Activated CD8-positive, alpha-beta memory T cell treated with anti-CD3 and anti-CD28 coated beads, Interleukin-2, amount 50 U/mL, for 1 hour (primary cell): ENCODE results near the gene CATSPERZ.

Source experiments
- DNase-seq: peaks from one replicate; pipeline ENCODE4 v3.0.0-alpha.2; 2020; ENCODE audit errors: extremely low read depth

Gene CATSPERZ

DNA sequence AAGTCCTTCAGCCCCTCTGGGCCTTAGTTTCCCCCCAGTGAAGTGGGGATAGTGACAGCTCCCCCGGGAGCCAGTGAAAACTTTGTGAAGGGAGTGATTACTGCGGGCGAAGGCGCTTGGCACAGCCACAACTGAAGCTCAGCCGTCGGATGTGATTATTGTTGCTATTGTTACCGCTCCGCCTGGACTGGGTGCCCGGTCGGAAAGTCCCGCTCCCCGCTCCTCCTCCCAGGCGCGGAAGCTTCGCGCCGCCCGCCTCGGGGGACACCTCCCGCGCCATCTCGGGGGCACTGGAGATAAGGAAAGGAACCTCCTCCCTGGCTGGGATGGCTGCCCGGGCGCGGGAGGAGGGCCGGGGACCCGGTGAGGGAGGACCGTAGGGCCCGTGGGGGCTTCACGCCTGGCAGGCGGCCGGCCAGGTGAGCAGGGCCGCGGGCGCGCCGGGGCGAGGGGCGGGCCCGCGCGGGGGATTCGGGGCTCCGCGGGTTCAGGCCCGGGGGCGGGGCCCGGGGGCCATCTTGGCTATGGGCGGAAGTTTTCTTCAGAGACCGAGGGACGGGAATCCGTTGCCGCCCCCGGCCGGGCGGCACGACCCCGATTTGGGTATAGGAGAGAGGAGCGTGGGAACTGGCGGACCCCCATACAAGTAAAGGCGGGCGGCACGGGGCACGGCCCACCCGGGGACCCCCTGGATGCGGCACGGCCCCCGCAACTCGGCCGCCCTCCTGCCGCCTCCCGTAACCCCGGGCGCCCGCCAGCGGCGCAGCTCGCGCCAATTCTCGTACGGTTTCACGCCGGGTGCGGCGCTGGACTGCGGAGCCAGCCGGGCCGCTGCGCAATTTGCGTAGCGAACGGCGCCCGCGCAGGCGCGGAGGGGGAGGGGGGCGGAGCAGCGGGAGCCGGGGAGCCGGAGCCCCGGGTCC lies 14.9 kb upstream of the CATSPERZ start, which contains the start of gene GPR137:
TSS of gene GPR137 (plus strand) at position 887 of the 923 bp plus-strand sequence. CDS start 677 bp downstream, outside the sequence.
- peak; percentile 50 for DNase-seq

DNA sequence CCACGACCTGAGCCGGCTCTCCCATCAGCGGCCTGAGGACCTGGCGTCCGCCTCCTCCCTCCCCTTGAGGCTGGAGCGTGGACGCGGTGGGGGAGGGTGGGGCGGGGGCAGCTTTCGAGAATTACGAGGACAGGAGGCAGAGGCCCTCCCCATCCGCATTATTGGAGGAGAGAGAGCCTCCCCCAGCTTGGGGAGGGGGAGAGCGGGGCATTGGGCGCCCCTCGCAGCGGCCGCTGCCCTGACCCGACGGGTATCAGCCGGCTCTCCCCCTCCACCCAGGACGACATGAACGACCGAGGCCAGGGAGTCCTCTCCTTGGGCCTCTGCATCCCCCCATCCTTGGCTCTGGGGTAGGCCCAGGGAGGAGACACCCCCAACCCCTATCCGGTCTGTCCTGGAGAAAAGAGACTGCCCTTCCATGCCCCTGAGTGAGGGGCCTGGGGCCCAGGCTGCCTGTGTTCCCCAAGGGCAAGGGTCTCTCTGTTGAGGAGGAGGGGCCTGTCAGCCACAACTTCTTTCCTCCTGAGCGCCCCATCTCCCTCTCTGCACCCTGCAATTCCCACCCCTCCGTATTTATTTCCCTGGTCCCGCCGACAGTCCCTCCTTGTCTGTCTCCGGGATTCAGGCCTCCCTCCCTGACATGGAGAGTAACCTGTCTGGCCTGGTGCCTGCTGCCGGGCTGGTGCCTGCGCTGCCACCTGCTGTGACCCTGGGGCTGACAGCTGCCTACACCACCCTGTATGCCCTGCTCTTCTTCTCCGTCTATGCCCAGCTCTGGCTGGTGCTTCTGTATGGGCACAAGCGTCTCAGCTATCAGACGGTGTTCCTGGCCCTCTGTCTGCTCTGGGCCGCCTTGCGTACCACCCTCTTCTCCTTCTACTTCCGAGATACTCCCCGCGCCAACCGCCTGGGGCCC lies 14.0 kb upstream of the CATSPERZ start:
- DNase-seq: no peak

DNA sequence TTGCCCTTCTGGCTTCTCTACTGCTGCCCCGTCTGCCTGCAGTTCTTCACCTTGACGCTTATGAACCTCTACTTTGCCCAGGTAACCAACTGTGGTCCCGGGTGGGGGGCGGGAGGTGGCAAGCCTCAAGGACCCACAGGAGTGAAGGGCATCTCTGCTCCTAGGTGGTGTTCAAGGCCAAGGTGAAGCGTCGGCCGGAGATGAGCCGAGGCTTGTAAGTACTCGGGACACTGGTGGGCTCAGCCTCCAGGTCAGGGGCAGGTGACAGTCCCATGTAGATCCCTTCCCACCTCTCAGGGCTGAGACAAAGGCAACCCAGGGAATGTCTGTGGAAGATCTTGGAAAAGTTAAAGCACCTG lies 13.4 kb upstream of the CATSPERZ start:
- no peak for DNase-seq

DNA sequence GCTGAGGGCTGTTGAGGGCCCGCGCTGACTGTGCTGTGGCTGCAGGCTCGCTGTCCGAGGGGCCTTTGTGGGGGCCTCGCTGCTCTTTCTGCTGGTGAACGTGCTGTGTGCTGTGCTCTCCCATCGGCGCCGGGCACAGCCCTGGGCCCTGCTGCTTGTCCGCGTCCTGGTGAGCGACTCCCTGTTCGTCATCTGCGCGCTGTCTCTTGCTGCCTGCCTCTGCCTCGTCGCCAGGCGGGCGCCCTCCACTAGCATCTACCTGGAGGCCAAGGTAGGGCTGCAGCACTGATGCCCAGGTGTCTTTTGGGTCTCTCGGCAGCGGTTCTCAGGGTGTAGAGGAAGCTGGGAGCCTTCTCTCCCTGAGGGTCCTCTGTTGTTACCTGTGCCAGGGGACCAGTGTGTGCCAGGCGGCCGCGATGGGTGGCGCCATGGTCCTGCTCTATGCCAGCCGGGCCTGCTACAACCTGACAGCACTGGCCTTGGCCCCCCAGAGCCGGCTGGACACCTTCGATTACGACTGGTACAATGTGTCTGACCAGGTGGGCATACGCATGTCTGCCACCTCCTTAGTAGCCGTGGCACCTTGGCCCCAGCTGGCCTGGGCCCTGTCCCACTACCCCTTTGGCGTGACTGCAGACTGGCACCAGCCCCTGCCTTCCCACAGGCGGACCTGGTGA lies 12.3 kb upstream of the CATSPERZ start:
- no peak for DNase-seq

DNA sequence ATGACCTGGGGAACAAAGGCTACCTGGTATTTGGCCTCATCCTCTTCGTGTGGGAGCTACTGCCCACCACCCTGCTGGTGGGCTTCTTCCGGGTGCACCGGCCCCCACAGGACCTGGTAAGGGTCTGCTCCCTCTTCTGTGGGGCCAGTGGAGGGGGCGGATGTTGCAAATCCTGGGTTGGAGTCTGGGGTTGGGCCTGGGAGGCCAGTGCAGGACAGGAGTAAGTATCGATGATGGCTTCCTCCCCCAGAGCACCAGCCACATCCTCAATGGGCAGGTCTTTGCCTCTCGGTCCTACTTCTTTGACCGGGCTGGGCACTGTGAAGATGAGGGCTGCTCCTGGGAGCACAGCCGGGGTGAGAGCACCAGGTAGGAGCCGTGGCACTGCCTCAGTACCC lies 11.8 kb upstream of the CATSPERZ start:
- no peak for DNase-seq

DNA sequence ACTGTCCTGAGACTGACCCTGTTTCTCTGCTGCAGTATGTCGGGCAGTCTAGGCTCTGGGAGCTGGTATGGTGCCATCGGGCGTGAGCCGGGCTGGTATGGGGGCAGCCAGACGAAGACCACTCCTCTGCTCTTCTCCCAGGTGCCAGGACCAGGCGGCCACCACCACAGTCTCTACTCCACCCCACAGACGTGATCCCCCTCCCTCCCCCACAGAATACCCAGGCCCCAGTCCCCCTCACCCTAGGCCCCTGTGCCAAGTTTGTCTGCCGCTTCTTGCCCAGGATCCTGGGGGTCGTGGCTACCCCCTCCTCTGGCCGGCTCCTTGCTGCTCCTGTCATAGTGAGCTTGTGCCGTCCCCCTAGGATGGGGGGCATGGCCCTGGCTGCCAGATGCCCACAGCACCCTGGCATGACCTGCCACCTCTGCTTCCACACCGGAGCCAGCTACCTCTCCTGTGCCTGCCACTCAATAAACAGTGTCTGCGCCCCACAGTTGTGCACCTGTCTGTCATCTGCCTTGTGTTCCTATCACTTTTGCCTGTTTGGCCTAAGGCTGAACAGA lies 11.1 kb upstream of the CATSPERZ start:
- no peak for DNase-seq

DNA sequence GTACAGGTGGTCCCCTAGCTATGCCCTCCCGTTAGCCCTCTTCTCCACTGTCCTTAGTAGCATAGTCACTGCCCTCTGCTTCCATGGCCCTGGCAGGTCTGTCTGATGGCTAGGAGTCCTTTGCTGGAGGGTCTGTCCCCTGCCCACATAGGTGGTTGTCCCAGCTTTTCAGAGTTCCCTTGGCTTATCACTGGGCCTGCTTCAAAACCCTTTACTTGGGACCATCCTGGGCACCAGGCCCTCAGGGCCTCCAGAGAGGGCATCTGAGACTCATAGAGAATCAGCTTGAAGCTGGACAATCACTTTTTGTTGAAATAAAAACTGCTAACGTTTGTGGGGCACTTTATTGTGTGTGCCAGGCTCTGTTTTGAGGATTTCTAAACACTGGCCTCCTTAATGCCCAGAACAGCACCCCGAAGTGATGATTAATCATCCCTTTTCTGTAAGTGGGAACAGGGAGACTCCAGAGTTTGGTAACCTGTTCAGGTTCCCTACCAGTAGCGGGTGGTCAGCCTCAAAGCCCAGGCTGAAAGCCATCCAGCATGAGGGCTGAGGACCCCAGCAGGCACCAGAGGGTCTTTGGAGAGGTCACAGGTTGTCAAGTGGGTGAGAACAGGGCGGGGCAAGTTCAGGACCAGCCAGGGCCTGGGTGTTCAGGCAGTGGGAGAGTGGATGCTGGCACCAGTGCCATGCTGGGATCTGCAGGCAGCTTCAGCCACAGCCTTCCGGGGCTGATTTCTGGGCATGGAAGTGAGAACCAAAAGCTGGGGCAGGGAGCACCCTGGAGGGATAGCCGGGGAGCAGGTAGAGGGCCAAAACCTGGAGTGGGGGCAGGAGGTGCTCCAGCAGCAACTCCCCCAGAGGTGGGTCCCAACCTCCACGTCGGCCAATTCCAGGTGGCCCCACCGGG lies 9.6 kb upstream of the CATSPERZ start:
- DNase-seq: no peak

DNA sequence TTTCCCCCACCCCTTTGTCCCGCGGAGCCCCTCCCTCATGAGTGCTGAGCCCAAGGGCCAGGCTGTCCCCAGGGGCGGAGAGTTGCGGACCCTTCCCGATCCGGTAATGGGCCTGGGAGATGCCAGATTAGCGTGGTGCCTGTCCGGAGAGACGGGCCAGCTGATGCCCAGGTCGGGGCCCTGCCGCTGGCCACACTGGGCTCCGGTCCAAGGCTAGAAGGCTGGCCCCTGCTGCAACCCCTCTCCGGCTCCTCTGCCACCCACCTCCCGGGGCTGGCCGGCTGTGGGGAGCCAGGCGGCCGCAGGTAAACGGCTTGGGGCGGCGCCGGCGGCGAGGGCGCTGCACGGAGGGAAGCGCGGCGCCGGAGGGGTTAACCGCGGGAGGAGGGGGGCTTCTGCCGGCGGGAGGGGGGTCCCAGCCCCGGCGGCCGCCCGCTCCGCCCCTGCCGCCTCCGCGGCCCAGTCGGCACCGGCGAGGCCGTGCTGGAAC lies 8.9 kb upstream of the CATSPERZ start, which contains the start of gene KCNK4:
TSS of gene KCNK4 (plus strand) at position 41 of the 490 bp plus-strand sequence. CDS start 1,717 bp downstream, outside the sequence.
- DNase-seq: no peak

DNA sequence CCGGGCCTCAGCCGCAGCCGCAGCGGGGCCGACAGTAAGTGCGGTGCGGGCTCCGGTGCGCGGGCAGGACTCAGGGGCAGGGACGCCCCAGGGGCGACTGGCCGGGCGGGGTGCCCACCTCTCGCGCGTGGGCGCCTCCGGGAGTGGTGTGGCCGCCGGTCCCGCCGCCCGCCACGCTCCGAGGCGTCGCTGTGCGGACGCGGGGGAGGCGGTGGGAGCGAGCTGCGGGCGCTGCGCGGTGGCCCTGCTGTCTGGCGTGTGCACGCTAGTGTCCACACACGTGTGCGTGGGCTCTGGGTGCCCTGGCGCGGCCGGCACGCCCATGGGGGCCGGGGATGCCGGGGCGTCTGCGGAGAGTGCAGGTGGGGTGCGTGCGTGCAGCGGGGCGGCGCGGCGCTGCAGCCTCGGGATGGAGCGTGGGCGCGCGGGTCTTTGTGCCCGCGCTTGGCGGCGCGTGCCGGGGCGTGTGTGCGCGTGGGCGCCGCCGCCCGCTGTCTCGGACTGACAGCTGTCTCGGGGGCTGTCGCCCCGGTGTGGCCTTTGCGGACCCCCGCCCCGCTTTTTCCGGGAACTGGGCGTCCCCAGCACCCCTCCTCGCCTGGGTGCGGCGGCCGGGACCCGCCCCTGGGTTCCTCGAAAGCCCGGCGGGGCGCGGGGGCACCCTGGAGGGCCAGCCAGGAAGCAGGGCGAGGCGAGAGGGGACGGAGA lies 8.3 kb upstream of the CATSPERZ start:
- no peak for DNase-seq

DNA sequence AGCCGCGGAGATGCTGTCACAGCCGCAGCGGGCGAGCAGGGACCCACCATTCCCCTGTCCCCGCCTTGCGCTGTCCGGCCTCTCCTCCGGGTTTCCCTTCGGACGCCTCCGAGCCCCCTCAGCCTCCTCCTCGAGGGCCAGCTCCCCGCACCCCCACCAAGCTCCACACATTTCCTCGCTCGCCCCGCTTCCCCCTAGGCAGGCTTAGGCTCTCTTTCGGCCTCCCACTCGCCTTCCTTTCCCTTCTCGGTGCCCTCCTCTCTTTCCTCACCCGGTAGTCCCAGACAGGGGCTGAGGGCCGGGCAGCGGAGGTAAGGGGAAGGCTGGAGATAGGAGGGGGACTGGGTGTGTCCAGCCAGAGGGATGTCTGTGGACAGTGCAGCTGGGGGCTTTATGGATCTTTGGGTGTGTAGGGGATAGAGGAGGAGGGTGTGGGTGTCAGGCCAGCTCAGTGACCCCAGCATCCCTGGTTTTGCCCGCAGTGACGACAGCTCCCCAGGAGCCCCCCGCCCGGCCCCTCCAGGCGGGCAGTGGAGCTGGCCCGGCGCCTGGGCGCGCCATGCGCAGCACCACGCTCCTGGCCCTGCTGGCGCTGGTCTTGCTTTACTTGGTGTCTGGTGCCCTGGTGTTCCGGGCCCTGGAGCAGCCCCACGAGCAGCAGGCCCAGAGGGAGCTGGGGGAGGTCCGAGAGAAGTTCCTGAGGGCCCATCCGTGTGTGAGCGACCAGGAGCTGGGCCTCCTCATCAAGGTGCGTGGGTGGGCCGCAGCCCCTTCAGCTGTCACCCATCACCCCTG lies 7.5 kb upstream of the CATSPERZ start:
- DNase-seq: no peak

DNA sequence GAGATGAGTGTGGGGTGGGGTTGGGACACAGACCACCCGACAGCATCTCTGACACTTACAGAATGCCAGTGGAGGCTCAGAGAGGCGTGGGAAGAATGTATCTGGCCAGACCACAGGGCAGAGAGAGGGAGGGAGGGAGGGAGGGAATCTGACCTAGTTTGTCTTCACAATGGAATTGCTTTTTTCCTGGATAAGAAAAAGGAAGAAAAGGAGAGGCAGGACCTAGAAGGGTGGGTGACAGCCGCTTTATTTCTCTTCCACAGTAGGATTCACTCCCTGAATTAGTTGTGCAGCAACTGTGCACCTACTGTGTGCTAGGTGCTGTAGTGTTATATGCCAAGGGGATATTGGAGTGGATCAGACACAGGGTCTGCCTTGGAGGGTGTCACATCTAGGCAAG lies 5.4 kb upstream of the CATSPERZ start:
- DNase-seq: no peak

DNA sequence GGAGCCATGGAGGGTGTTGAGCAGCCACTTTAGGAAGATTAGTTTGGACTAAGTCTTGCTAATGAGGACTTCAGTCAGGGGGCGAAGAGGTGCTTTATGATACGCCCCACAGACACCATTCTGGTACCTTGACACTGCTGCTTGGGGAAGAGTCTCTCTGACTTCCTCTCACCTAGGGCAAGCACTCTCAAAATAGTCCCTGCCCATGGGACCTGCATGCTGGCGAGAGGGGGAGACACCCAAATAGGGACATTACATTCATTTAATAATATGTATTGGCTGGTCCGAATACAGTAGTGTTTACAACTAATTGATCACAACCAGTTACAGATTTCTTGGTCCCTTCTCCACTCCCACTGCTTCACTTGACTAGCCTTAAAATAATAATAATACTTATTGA lies 4.4 kb upstream of the CATSPERZ start:
- no peak for DNase-seq

DNA sequence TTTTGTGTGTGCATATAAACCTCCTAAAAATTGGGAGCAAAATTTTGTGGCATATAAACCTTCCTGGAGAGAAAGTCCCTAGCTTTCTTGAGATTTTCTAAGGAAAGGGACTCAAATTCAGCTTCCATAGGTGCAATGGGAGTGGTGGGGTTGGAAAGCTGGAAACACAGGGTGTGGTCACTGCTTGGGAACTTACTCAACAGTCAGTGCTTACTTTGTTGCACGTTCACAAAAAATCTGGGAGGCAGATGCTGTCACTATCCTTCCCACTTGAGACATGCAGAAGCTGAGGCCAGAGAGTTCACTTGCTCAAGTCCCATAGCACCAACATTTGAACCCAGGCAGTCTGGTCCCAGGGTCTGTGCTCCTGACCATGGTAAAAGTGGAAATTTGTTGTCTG lies 3.9 kb upstream of the CATSPERZ start:
- DNase-seq: no peak

DNA sequence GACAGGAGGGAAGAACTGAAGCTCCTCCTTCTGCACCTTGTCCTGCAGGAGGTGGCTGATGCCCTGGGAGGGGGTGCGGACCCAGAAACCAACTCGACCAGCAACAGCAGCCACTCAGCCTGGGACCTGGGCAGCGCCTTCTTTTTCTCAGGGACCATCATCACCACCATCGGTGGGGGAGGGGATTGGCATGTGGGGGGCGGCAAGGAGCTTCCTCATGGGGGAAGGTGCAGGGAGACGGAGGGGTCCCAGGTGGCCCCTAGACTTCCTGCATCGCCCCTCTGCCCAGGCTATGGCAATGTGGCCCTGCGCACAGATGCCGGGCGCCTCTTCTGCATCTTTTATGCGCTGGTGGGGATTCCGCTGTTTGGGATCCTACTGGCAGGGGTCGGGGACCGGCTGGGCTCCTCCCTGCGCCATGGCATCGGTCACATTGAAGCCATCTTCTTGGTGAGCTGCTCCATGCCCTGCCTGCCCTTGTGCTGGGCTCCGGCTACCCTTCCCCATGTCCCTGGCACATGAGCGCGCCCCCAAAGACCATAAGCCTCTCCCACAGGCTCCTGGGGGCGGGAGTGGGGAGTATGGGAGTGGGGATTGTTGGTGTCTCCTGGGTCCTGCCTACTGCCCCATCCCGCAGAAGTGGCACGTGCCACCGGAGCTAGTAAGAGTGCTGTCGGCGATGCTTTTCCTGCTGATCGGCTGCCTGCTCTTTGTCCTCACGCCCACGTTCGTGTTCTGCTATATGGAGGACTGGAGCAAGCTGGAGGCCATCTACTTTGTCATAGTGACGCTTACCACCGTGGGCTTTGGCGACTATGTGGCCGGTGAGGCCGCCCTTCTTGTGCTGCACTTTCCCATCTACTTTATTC lies 3.1 kb upstream of the CATSPERZ start:
- no peak for DNase-seq

DNA sequence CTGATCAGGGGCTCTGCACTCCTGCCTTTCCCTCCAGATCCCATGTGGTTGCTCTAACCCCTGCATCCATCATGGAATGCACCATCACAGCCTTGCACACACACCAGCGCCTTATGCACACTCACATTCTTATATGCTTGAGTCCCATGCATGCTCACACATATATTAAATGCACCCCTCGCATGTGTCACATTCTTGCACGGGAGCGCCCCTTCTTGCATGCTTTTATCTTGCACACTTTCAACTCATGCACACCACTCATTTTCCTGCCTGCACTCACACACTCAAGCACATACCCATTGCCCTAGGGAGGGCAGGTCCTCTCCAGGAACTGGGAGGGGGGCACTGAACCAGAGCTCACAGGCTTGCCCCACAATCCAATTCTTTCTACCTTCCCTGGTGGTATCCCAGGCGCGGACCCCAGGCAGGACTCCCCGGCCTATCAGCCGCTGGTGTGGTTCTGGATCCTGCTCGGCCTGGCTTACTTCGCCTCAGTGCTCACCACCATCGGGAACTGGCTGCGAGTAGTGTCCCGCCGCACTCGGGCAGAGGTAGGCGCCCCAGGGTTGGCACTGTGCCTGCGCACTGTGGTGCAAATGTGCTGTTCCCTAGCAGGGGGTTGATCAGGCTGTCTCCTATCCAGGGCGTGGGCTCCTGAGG lies 2.3 kb upstream of the CATSPERZ start:
- no peak for DNase-seq

DNA sequence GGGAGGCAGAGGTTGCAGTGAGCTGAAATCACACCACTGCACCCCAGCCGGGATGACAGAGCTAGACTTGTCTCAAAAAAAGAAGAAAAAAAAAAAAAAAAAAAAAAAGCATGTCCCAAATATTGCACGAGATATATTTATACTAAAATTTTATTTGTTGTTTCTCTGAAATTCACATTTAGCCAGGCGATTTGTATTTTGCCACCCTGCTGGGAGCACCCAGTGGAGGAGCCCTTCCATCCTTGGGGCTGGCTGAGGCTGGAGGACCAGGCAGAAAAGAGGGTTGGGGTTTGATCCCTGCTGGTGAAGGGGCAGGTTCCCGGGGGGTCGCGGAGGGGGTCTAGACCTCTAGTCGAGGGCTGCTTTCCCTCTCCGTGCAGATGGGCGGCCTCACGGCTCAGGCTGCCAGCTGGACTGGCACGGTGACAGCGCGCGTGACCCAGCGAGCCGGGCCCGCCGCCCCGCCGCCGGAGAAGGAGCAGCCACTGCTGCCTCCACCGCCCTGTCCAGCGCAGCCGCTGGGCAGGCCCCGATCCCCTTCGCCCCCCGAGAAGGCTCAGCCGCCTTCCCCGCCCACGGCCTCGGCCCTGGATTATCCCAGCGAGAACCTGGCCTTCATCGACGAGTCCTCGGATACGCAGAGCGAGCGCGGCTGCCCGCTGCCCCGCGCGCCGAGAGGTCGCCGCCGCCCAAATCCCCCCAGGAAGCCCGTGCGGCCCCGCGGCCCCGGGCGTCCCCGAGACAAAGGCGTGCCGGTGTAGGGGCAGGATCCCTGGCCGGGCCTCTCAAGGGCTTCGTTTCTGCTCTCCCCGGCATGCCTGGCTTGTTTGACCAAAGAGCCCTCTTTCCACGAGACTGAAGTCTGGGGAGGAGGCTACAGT lies 952 bp upstream of the CATSPERZ start:
- no peak for DNase-seq
